Measurements from ENCODE around the gene C1orf87.

- TF ChIP-seq CTCF (IDR thresholded peaks at IDR 0.05) (no peak), POLR2A (IDR thresholded peaks at IDR 0.05) (no peak)
These were observed 42.4 kb downstream of the C1orf87 start for GRCh38 chr1:60031146-60031545.

Data from heart left ventricle (tissue), 13 donors.